GM23338 (cell line): ENCODE results near the gene SLC38A10. TPM values are rescaled to one million over a fixed set of nuclear protein-coding genes. Genes with fewer than 3 reads are reported as not detected.
A peak's percentile ranks its signal among the peaks of the same experiment; 100 is the strongest.

ENCODE experiments used
- ATAC-seq: fragments of 200-7000 bp; cut with Tn5 transposase; 3 replicates; pipeline ENCODE4 v1.9.1; 2020
- DNase-seq: peaks from one replicate; pipeline ENCODE4 v3.0.0-alpha.2; 2015; ENCODE audit warnings: low spot score
- H2AFZ ChIP-seq: fragments of 200-600 bp; sonication (generic); 2 replicates; pipeline ENCODE4 v1.8.0; 2016; ENCODE audit warnings: antibody characterized with exemption, mild to moderate bottlenecking, moderate library complexity
- H3F3A ChIP-seq: fragments of 200-600 bp; sonication (generic); replicated peaks from 2 replicates; pipeline ENCODE4 v1.8.0; 2017; ENCODE audit warnings: antibody characterized with exemption, mixed run types, low read depth
- H3K27ac ChIP-seq: fragments of 200-600 bp; sonication (generic); 2 replicates; pipeline ENCODE4 v1.6.1; 2016; ENCODE audit warnings: low read depth
- H3K27me3 ChIP-seq: fragments of 200-600 bp; sonication (generic); 2 replicates; pipeline ENCODE4 v1.8.0; 2016; ENCODE audit warnings: mild to moderate bottlenecking, mixed run types, moderate library complexity; ENCODE audit not compliant: insufficient read depth
- H3K36me3 ChIP-seq: fragments of 200-600 bp; sonication (generic); 2 replicates; pipeline ENCODE4 v1.8.0; 2016; ENCODE audit warnings: mild to moderate bottlenecking; ENCODE audit not compliant: insufficient read depth
- H3K4me1 ChIP-seq: fragments of 200-600 bp; sonication (generic); 2 replicates; pipeline ENCODE4 v1.8.0; 2016; ENCODE audit warnings: mild to moderate bottlenecking, moderate library complexity; ENCODE audit not compliant: insufficient read depth
- H3K4me2 ChIP-seq: fragments of 200-600 bp; sonication (generic); 2 replicates; pipeline ENCODE4 v1.7.1; 2017; ENCODE audit warnings: mixed run types
- H3K4me3 ChIP-seq: fragments of 200-600 bp; sonication (generic); 2 replicates; pipeline ENCODE4 v1.6.1; 2016; ENCODE audit warnings: mixed run types
- H3K79me2 ChIP-seq: fragments of 200-600 bp; sonication (generic); replicated peaks from 2 replicates; pipeline ENCODE4 v1.8.0; 2017; ENCODE audit warnings: mild to moderate bottlenecking; ENCODE audit not compliant: insufficient read depth
- H3K9me2 ChIP-seq: fragments of 200-600 bp; sonication (generic); 2 replicates; pipeline ENCODE4 v1.8.0; 2017; ENCODE audit not compliant: insufficient read depth
- H4K20me1 ChIP-seq: fragments of 200-600 bp; sonication (generic); replicated peaks from 2 replicates; pipeline ENCODE4 v1.8.0; 2017; ENCODE audit warnings: mild to moderate bottlenecking; ENCODE audit not compliant: insufficient read depth
- H3K27ac Mint-ChIP-seq: 2 replicates; pipeline ENCODE4 v1.8.0; 2020; ENCODE audit warnings: inconsistent platforms, mild to moderate bottlenecking, moderate library complexity, mixed read lengths
- H3K27me3 Mint-ChIP-seq: 3 replicates; pipeline ENCODE4 v1.8.0; 2022; ENCODE audit warnings: low read depth, mild to moderate bottlenecking, moderate library complexity, mixed read lengths, inconsistent platforms; ENCODE audit not compliant: insufficient read depth, poor library complexity
- H3K36me3 Mint-ChIP-seq: 3 replicates; pipeline ENCODE4 v1.8.0; 2021; ENCODE audit warnings: low read depth, mild to moderate bottlenecking, inconsistent platforms, moderate library complexity, mixed read lengths
- H3K4me1 Mint-ChIP-seq: 3 replicates; pipeline ENCODE4 v1.8.0; 2020; ENCODE audit warnings: mild to moderate bottlenecking, inconsistent platforms, mixed read lengths
- H3K4me3 Mint-ChIP-seq: 3 replicates; pipeline ENCODE4 v1.8.0; 2021; ENCODE audit warnings: moderate library complexity, mild to moderate bottlenecking, inconsistent platforms, mixed read lengths
- H3K9me3 Mint-ChIP-seq: 3 replicates; pipeline ENCODE4 v1.8.0; 2020; ENCODE audit warnings: moderate library complexity, mild to moderate bottlenecking, inconsistent platforms, mixed read lengths
- CREB1 ChIP-seq: fragments of 250-450 bp; sonication (Bioruptor Pico); IDR thresholded peaks from 2 replicates; pipeline ENCODE4 v1.5.0; 2020; ENCODE audit warnings: low read depth, mild to moderate bottlenecking, moderate library complexity
- CTCF ChIP-seq, 2 experiments: fragments of 200-600 bp in 1 of 2; sonication (generic) in 1 of 2; conservative IDR thresholded peaks; 2 replicates each; pipeline versions ENCODE4 v1.5.1 to v1.6.1; 2016 to 2017; ENCODE audit warnings: antibody characterized with exemption in 2 of 2, low read depth in 2 of 2, mild to moderate bottlenecking in 2 of 2, moderate library complexity in 1 of 2
- ETS1 ChIP-seq: IDR thresholded peaks from 2 replicates; pipeline ENCODE4 v1.6.1; 2016; ENCODE audit warnings: antibody characterized with exemption
- EZH2 ChIP-seq: fragments of 200-600 bp; sonication (generic); IDR thresholded peaks from one replicate; pipeline ENCODE4 v1.8.0; 2017; ENCODE audit warnings: antibody characterized with exemption, mild to moderate bottlenecking, low read depth; ENCODE audit not compliant: unreplicated experiment
- EZH2phosphoT487 ChIP-seq: fragments of 200-600 bp; sonication (generic); IDR thresholded peaks from one replicate; pipeline ENCODE4 v1.8.1; 2018; ENCODE audit warnings: antibody characterized with exemption; ENCODE audit not compliant: unreplicated experiment
- JUNB ChIP-seq: IDR thresholded peaks from one replicate; pipeline ENCODE4 v1.6.1; 2016; ENCODE audit warnings: antibody characterized with exemption; ENCODE audit not compliant: unreplicated experiment
- POLR2AphosphoS5 ChIP-seq: IDR thresholded peaks from 2 replicates; pipeline ENCODE4 v1.6.1; 2016; ENCODE audit warnings: antibody characterized with exemption, low read depth
- STAT1 ChIP-seq: IDR thresholded peaks from one replicate; pipeline ENCODE4 v1.6.1; 2016; ENCODE audit warnings: antibody characterized with exemption; ENCODE audit not compliant: unreplicated experiment
- ZNF114 ChIP-seq: fragments of 250-450 bp; sonication (Bioruptor Pico); IDR thresholded peaks from 2 replicates; pipeline ENCODE4 v1.5.0; 2020; ENCODE audit warnings: mild to moderate bottlenecking, moderate library complexity
- ZNF331 ChIP-seq: fragments of 250-450 bp; sonication (Bioruptor Pico); IDR thresholded peaks from 2 replicates; pipeline ENCODE4 v1.5.0; 2020; ENCODE audit warnings: low read depth, mild to moderate bottlenecking, moderate library complexity
- ZNF462 ChIP-seq: fragments of 250-450 bp; sonication (Bioruptor Pico); IDR thresholded peaks from 2 replicates; pipeline ENCODE4 v1.5.0; 2020; ENCODE audit warnings: mild to moderate bottlenecking, moderate library complexity
- polyA plus RNA-seq: library from polyadenylated mRNA; unstranded; fragments of >200 nt; fragmentation: Nextera tagmentation; extraction: Ambion mirVana; gene quantifications from 2 replicates; pipeline ENCODE4 v1.2.1, GENCODE V29; 2016
- total RNA-seq: library from RNA; depleted of rRNA; stranded (reverse); fragments of >200 nt; shearing (Covaris generic); gene quantifications from 2 replicates; pipeline ENCODE4 v1.2.3, GENCODE V29; 2014
- TF ChIP-seq, protein P1 (sequence below): IDR thresholded peaks from one replicate; pipeline ENCODE4 v1.6.1; 2018; ENCODE audit warnings: antibody characterized with exemption; ENCODE audit not compliant: unreplicated experiment

The SLC38A10 gene
- total and polyA plus RNA-seq, 2 experiments from 2014 or later = 17.1 to 55.8 TPM

DNA sequence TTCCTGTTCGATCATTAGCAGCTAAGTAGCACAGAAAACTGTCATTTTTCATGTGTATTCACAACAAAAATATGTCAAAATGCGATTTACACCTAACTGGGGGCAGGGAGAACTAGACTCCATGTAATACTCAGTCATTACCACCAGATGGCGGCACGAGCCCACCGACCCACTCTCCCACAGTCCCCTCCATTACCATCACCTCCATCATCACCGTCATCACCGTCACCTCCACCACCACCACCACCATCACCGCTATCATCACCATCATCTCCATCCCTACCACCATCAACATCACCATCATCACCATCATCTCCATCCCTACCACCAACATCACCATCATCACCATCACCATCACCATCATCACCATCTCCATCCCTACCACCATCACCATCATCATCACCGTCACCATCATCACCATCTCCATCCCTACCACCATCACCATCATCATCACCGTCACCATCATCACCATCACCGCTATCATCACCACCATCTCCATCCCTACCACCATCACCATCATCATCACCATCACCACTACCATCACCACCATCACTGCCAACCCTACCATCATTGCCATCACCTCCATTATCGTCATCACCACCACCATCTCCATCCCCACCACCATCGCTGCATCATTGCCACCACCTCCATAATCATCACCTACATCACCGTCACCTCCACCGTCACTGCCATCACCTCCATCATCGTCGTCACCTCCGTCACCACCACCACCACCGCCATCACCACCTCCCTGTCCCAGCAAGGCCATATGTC is 41.6 kb downstream of the SLC38A10 start (continued):
- TF ChIP-seq ZNF462 (CRISPR knock-in tag) (peak; percentile 72), CREB1 (CRISPR knock-in tag) (peak; percentile 59)

GRCh38 chr17:81252987-81253329 is 42.1 kb downstream of the SLC38A10 start:
- DNase-seq (no peak), ATAC-seq (no peak)
- no peak overlapping the region for H3K4me2 ChIP-seq
- Mint-ChIP-seq H3K27ac (no peak overlapping the region), H3K4me1 (peaks cover 27% of the 10 kb centered on the region), H3K27me3 (peaks cover 19% of the 10 kb centered on the region), H3K9me3 (peaks cover 3% of the 10 kb centered on the region; the same call in 1 of the 3 replicates), H3K4me3 (no peak overlapping the region; the same call in 2 of the 3 replicates), H3K36me3 (peaks cover 6% of the 10 kb centered on the region; the same call in 2 of the 3 replicates)
- peaks cover 5% of the 10 kb centered on the region for H3K9me2 ChIP-seq
- H3K4me1 ChIP-seq = peaks cover 3% of the 10 kb centered on the region; the same call in 1 of the 2 replicates
- H3K27me3 ChIP-seq = no peaks in the 10 kb centered on the region
- no peaks in the 10 kb centered on the region for H3K79me2 ChIP-seq
- H3K36me3 ChIP-seq = no peaks in the 10 kb centered on the region
- H2AFZ ChIP-seq = no peak overlapping the region
- peaks cover 2% of the 10 kb centered on the region; the same call in 1 of the 2 replicates for H3F3A ChIP-seq
- H4K20me1 ChIP-seq = no peaks in the 10 kb centered on the region; the same call in 1 of the 2 replicates
- H3K27ac ChIP-seq = no peak overlapping the region
- no peak overlapping the region for H3K4me3 ChIP-seq
- TF ChIP-seq CREB1 (CRISPR knock-in tag) = no peak
- TF ChIP-seq, protein P1, sequence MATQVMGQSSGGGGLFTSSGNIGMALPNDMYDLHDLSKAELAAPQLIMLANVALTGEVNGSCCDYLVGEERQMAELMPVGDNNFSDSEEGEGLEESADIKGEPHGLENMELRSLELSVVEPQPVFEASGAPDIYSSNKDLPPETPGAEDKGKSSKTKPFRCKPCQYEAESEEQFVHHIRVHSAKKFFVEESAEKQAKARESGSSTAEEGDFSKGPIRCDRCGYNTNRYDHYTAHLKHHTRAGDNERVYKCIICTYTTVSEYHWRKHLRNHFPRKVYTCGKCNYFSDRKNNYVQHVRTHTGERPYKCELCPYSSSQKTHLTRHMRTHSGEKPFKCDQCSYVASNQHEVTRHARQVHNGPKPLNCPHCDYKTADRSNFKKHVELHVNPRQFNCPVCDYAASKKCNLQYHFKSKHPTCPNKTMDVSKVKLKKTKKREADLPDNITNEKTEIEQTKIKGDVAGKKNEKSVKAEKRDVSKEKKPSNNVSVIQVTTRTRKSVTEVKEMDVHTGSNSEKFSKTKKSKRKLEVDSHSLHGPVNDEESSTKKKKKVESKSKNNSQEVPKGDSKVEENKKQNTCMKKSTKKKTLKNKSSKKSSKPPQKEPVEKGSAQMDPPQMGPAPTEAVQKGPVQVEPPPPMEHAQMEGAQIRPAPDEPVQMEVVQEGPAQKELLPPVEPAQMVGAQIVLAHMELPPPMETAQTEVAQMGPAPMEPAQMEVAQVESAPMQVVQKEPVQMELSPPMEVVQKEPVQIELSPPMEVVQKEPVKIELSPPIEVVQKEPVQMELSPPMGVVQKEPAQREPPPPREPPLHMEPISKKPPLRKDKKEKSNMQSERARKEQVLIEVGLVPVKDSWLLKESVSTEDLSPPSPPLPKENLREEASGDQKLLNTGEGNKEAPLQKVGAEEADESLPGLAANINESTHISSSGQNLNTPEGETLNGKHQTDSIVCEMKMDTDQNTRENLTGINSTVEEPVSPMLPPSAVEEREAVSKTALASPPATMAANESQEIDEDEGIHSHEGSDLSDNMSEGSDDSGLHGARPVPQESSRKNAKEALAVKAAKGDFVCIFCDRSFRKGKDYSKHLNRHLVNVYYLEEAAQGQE = no peak
- no peak for TF ChIP-seq ZNF114 (CRISPR knock-in tag)
- TF ChIP-seq JUNB = no peak
- TF ChIP-seq EZH2phosphoT487 = no peak
- TF ChIP-seq ETS1 = no peak
- no peak for TF ChIP-seq STAT1
- no peak for TF ChIP-seq ZNF331 (CRISPR knock-in tag)
- no peak for TF ChIP-seq EZH2
- no peak for TF ChIP-seq CTCF (conservative IDR thresholded peaks at IDR 0.05; ENCODE audit: low read depth in 2 of 2)
- TF ChIP-seq POLR2AphosphoS5 = no peak
